ENCODE results near the gene MCL1.
"Not testable (repeated sequence)": the region's sequence is repeated elsewhere in the genome, so short reads cannot be mapped to it uniquely, and the experiment has no call there.

GRCh38 chr1:150581962-150582361 is 2.6 kb upstream of the MCL1 start:
- not testable (repeated sequence) for TF ChIP-seq SIN3A (IDR thresholded peaks at IDR 0.05; ENCODE audit: borderline replicate concordance, insufficient read depth, low read depth, low read length); REST (IDR thresholded peaks at IDR 0.05; ENCODE audit: insufficient read depth in 1 of 2, low read depth in 2 of 2, low read length in 1 of 2); CTCF (IDR thresholded peaks at IDR 0.05)

Data from Panc1 (cell line).